H9 (cell line): ENCODE measurements around the gene ADAMTS5. TPM values are rescaled to one million over a fixed set of nuclear protein-coding genes. Genes with fewer than 3 reads are reported as not detected.

Source experiments
- DNase-seq: peaks from one replicate; pipeline ENCODE4 v3.0.0-alpha.2; 2017
- H2AFZ ChIP-seq: one replicate; pipeline ENCODE4 v1.6.1; 2013; ENCODE audit warnings: mild to moderate bottlenecking, low read length, control low read depth, moderate library complexity
- H2AK5ac ChIP-seq: 2 replicates; pipeline ENCODE4 v1.6.1; 2013; ENCODE audit warnings: low read length, control low read depth, mixed read lengths; ENCODE audit not compliant: insufficient read length
- H2BK120ac ChIP-seq: one replicate; pipeline ENCODE4 v1.6.1; 2013; ENCODE audit warnings: low read depth, mild to moderate bottlenecking, low read length, control low read depth, inconsistent platforms; ENCODE audit not compliant: poor library complexity, severe bottlenecking
- H2BK12ac ChIP-seq: 2 replicates; pipeline ENCODE4 v1.6.1; 2013; ENCODE audit warnings: low read length, control low read depth, mixed read lengths, low read depth; ENCODE audit not compliant: insufficient read length
- H2BK15ac ChIP-seq: 2 replicates; pipeline ENCODE4 v1.6.1; 2013; ENCODE audit warnings: low read depth, low read length, control low read depth
- H2BK20ac ChIP-seq: one replicate; pipeline ENCODE4 v1.6.1; 2013; ENCODE audit warnings: low read depth, mild to moderate bottlenecking, low read length, control low read depth, inconsistent platforms; ENCODE audit not compliant: poor library complexity, severe bottlenecking
- H2BK5ac ChIP-seq: 2 replicates; pipeline ENCODE4 v1.6.1; 2013; ENCODE audit warnings: low read length, control low read depth, mixed read lengths; ENCODE audit not compliant: insufficient read length
- H3K14ac ChIP-seq: 2 replicates; pipeline ENCODE4 v1.6.1; 2013; ENCODE audit warnings: low read length, control low read depth; ENCODE audit not compliant: insufficient read depth
- H3K18ac ChIP-seq: 2 replicates; pipeline ENCODE4 v1.6.1; 2013; ENCODE audit warnings: low read depth, mild to moderate bottlenecking, mixed read lengths, low read length, control low read depth; ENCODE audit not compliant: insufficient read length
- H3K23ac ChIP-seq: 2 replicates; pipeline ENCODE4 v1.6.1; 2013; ENCODE audit warnings: low read length, control low read depth, mixed read lengths, low read depth; ENCODE audit not compliant: insufficient read length
- H3K23me2 ChIP-seq: 2 replicates; pipeline ENCODE4 v1.6.1; 2013; ENCODE audit warnings: low read depth, mild to moderate bottlenecking, mixed read lengths, low read length, control low read depth; ENCODE audit not compliant: insufficient read length, poor library complexity, severe bottlenecking
- H3K27ac ChIP-seq: 2 replicates; pipeline ENCODE4 v1.5.1; 2013; ENCODE audit warnings: low read length, control low read depth, mixed read lengths, low read depth; ENCODE audit not compliant: insufficient read length
- H3K27me3 ChIP-seq: 2 replicates; pipeline ENCODE4 v1.6.1; 2013; ENCODE audit warnings: low read length, control low read depth, inconsistent platforms; ENCODE audit not compliant: insufficient read depth
- H3K4ac ChIP-seq: 2 replicates; pipeline ENCODE4 v1.6.1; 2013; ENCODE audit warnings: low read depth, mild to moderate bottlenecking, control low read depth, inconsistent platforms, low read length, moderate library complexity
- H3K4me1 ChIP-seq: 2 replicates; pipeline ENCODE4 v1.6.1; 2013; ENCODE audit warnings: low read length, control low read depth, inconsistent platforms; ENCODE audit not compliant: insufficient read depth
- H3K4me2 ChIP-seq: 2 replicates; pipeline ENCODE4 v1.6.1; 2013; ENCODE audit warnings: low read length, control low read depth, mixed read lengths; ENCODE audit not compliant: insufficient read length, insufficient read depth
- H3K56ac ChIP-seq: 2 replicates; pipeline ENCODE4 v1.6.1; 2013; ENCODE audit warnings: low read depth, mild to moderate bottlenecking, mixed read lengths, low read length, control low read depth; ENCODE audit not compliant: insufficient read length
- H3K79me1 ChIP-seq: 2 replicates; pipeline ENCODE4 v1.6.1; 2013; ENCODE audit warnings: low read depth, mild to moderate bottlenecking, moderate library complexity, low read length, control low read depth, inconsistent platforms; ENCODE audit not compliant: insufficient read depth, poor library complexity, severe bottlenecking
- H3K79me2 ChIP-seq: 2 replicates; pipeline ENCODE4 v1.6.1; 2013; ENCODE audit warnings: low read length, control low read depth, inconsistent platforms; ENCODE audit not compliant: insufficient read depth
- H3K9ac ChIP-seq: 2 replicates; pipeline ENCODE4 v1.6.1; 2013; ENCODE audit warnings: low read length, control low read depth, mixed read lengths; ENCODE audit not compliant: insufficient read length; ENCODE audit errors: extremely low read depth
- H3K9me3 ChIP-seq: one replicate; pipeline ENCODE4 v1.6.1; 2013; ENCODE audit warnings: low read depth, low read length, inconsistent platforms; ENCODE audit not compliant: control insufficient read depth
- H3T11ph ChIP-seq: one replicate; pipeline ENCODE4 v1.6.1; 2013; ENCODE audit warnings: mild to moderate bottlenecking, low read length, control low read depth, inconsistent platforms
- H4K20me1 ChIP-seq: one replicate; pipeline ENCODE4 v1.6.1; 2013; ENCODE audit not compliant: control insufficient read depth, insufficient read length, insufficient read depth
- H4K5ac ChIP-seq: 2 replicates; pipeline ENCODE4 v1.6.1; 2013; ENCODE audit warnings: low read depth, mild to moderate bottlenecking, mixed read lengths, low read length, control low read depth; ENCODE audit not compliant: insufficient read length
- H4K8ac ChIP-seq: replicated peaks from 2 replicates; pipeline ENCODE4 v1.6.1; 2013; ENCODE audit warnings: low read length, control low read depth, mixed read lengths, low read depth; ENCODE audit not compliant: insufficient read length
- H4K91ac ChIP-seq: 2 replicates; pipeline ENCODE4 v1.6.1; 2013; ENCODE audit warnings: low read depth, mild to moderate bottlenecking, moderate library complexity, mixed read lengths, low read length, control low read depth; ENCODE audit not compliant: insufficient read length
- H3K27ac Mint-ChIP-seq, 3 experiments: 2 replicates in 2 of 3; 3 replicates in 1 of 3; pipeline ENCODE4 v1.8.0; 2020 to 2021; ENCODE audit warnings: mixed read lengths in 3 of 3, mild to moderate bottlenecking in 1 of 3, moderate library complexity in 1 of 3
- H3K27me3 Mint-ChIP-seq: 2 replicates; pipeline ENCODE4 v1.8.0; 2021; ENCODE audit warnings: low read depth, mild to moderate bottlenecking, moderate library complexity, mixed read lengths
- H3K36me3 Mint-ChIP-seq, 3 experiments: 2 replicates in 2 of 3; 3 replicates in 1 of 3; pipeline ENCODE4 v1.8.0; 2020 to 2021; ENCODE audit warnings: low read depth in 3 of 3, mixed read lengths in 3 of 3; ENCODE audit not compliant: insufficient read depth in 1 of 3
- H3K4me1 Mint-ChIP-seq, 2 experiments: 2 replicates each; pipeline ENCODE4 v1.8.0; 2020; ENCODE audit warnings: mixed read lengths in 2 of 2
- H3K4me3 Mint-ChIP-seq, 2 experiments: 2 replicates in 1 of 2; 3 replicates in 1 of 2; pipeline ENCODE4 v1.8.0; 2020 to 2021; ENCODE audit warnings: mild to moderate bottlenecking in 2 of 2, mixed read lengths in 2 of 2, moderate library complexity in 1 of 2
- H3K9me3 Mint-ChIP-seq, 2 experiments: 2 replicates in 1 of 2; 3 replicates in 1 of 2; pipeline ENCODE4 v1.8.0; 2020; ENCODE audit warnings: mild to moderate bottlenecking in 2 of 2, mixed read lengths in 2 of 2, moderate library complexity in 1 of 2
- CTCF ChIP-seq: fragments of 200-600 bp; sonication (generic); conservative IDR thresholded peaks from 3 replicates; pipeline ENCODE4 v1.8.0; 2021; ENCODE audit warnings: antibody characterized with exemption, mild to moderate bottlenecking
- WGBS: extraction: QIAGEN DNeasy Blood & Tissue Kit; methylation state at CpG from one replicate; pipeline ENCODE4 v1.1.7; 2013; ENCODE audit warnings: missing lambda C conversion rate, low lambda C conversion rate, mixed read lengths; ENCODE audit not compliant: insufficient read length; ENCODE audit errors: extremely low coverage; 5-methylcytosine and 5-hydroxymethylcytosine counted together
- total RNA-seq: library from RNA; stranded (reverse); gene quantifications from 2 replicates; pipeline ENCODE4 v1.2.1, GENCODE V29; 2021

Gene ADAMTS5
- total RNA-seq, 1 experiment from 2014 or later = 0.90 TPM

DNA sequence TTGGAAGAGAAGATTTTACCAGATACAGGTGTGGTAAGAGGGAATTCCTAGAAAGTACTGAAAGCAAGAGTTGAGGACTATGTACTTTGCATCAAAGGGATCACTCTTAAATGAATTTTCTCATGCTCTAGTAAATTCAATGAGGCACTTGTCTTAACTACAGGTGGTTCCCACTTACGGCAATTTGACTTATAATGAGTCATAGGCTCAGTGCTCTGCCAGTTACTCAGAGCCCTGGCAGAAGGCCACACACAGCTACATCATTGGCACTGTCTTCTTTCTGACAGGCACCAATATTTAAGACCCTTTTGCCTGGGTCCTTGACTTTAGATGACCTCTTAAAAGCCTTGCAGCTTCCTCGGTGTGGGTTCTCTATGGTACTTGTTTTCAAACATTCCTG lies 15.9 kb upstream of the ADAMTS5 start:
- 0 out of 2 replicates have a peak, but pooled peaks cover 3% of the 10 kb centered on the region for H3K4me1 ChIP-seq
- peaks cover 2% of the 10 kb centered on the region; the same call in 1 of the 2 replicates for H3K27me3 Mint-ChIP-seq
- H3K36me3 Mint-ChIP-seq = peaks cover 0 to 3% (median 0%) of the 10 kb centered on the region in 3 experiments; a peak in 2 of 7 replicates
- no peak for DNase-seq
- no peak overlapping the region for H2AFZ ChIP-seq
- H3K4me1 Mint-ChIP-seq = peaks cover 0 to 2% of the 10 kb centered on the region in 2 experiments; a peak in 2 of 4 replicates
- no peak overlapping the region for H3K4me3 Mint-ChIP-seq
- no peak overlapping the region for H3K56ac ChIP-seq
- no peaks in the 10 kb centered on the region for H3K9me3 ChIP-seq
- H3T11ph ChIP-seq = no peak overlapping the region
- no peak overlapping the region for H2BK120ac ChIP-seq
- no peak for TF ChIP-seq CTCF
- H3K27ac ChIP-seq = no peak overlapping the region
- no peaks in the 10 kb centered on the region for H3K27me3 ChIP-seq
- H3K9me3 Mint-ChIP-seq = peaks cover 10 to 11% of the 10 kb centered on the region in 2 experiments; a peak in 4 of 5 replicates
- H4K91ac ChIP-seq = no peak overlapping the region
- no peak overlapping the region for H2BK20ac ChIP-seq
- H3K14ac ChIP-seq = no peak overlapping the region
- no peak overlapping the region for H4K5ac ChIP-seq
- H3K79me1 ChIP-seq = no peaks in the 10 kb centered on the region
- H2BK15ac ChIP-seq = no peak overlapping the region
- H3K18ac ChIP-seq = no peak overlapping the region
- no peaks in the 10 kb centered on the region for H3K23me2 ChIP-seq
- H3K27ac Mint-ChIP-seq = no peak overlapping the region
- no peak overlapping the region for H4K8ac ChIP-seq
- no peaks in the 10 kb centered on the region for H4K20me1 ChIP-seq
- H3K79me2 ChIP-seq = no peaks in the 10 kb centered on the region
- no peak overlapping the region for H2BK12ac ChIP-seq
- no peak overlapping the region for H3K4me2 ChIP-seq
- H3K23ac ChIP-seq = no peak overlapping the region
- H2BK5ac ChIP-seq = no peak overlapping the region
- WGBS = no CpG with 5 or more reads among the region's 2 CpGs
- H3K4ac ChIP-seq = no peak overlapping the region
- no peak overlapping the region for H3K9ac ChIP-seq
- H2AK5ac ChIP-seq = no peak overlapping the region
